CD4-positive, alpha-beta T cell treated with Interleukin-2 at 100 ng/mL for 4 hours (primary cell): Measurements from ENCODE around the gene ZNF638.

Source experiments
- DNase-seq: peaks from one replicate; pipeline ENCODE4 v3.0.0-alpha.2; 2020; ENCODE audit warnings: low spot score

The ZNF638 gene

DNA sequence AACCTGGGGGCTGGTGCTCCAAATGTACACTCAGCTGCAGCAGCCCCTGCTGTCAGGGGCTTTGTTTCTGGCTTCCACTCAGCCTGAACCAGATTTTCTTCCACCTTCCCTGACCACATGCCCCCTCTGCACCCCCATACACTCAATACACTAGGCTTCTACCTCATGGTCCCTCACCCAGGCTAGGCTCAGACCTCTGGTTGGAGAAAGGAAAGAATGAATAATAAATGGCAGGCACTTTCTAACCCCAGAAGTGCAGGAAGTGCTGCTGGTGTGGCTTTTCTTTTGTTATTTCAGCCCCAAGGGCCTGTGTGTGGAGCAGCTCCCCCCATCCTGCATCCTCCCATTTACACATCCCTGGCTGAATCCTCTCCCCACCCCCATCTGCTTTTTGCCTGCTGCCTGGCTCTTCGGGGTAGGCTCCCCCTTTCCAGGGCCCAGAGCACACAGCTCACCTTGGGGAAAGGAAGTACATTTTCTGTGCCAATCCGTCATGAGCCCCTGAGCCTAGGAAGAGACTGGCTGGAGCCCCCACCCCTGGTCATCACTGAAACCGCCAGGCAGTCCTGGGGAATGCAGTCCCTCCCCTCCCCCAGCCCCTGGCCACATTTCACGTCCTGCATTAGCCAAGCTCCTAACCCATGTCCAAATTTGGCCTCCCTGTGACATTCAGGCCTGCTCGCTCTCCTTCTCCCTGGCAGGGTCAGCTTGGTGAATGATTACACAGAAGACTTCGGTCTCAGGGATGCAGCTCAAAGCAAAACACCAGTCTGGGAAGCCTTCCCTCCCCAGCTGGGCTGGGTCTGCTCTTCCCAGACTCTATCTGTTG is 124.4 kb downstream of the ZNF638 start:
- no peak for DNase-seq

DNA sequence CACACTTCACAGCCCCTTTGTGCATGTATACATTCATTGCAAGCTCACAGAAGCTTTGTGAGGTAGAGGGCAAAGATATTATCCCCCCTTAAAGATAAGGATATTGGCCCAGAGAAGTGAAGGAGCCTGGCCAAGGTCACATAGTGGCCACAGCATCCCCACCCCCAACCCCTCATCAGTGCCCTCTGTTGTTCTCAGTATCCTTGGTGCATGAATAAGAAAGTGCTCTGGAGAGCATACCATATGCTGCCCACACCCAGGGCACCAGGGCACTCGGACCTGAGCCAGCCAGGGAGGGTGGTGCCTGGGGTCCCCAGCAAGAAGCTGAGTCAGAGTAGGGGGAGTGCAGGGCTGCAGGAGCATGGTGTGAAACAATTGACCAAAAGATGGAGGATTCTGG is 125.0 kb downstream of the ZNF638 start:
- no peak for DNase-seq

DNA sequence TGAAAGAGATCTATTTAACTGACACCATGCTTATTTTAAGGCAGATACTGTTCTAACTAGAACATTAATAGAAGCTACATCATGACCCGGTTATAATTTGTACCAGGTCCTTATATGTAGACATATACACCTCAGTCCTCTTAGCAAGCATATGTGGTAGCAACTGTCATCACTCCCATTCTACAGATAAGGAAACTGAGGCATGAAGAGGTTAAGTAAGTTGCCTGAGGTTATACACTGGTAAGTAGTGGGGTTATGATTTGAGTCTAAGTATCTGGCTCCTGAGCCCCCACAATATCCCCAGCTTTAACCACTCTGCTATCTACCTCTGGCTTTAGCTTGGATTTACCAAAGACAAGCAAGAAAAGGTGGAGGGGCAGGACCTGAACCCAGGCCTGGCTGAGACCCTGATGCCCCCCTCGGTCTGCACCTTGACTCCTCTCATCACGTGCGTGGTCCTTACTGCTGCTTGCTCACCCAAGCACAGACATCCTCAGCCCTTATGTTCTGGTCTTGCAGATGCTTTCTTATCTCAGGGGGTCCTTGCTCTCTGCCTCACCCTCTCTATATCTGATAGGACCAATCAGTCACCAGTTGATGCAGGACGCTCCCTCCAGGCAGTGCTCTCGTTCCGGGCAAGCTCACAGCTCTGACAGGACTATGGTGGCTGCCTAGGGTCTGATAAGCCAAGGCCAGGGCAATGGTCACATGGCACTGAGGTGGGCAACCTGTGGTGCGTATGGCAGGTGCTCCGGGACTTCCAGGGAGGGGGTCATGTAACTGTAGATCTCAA is 125.7 kb downstream of the ZNF638 start:
- no peak for DNase-seq

DNA sequence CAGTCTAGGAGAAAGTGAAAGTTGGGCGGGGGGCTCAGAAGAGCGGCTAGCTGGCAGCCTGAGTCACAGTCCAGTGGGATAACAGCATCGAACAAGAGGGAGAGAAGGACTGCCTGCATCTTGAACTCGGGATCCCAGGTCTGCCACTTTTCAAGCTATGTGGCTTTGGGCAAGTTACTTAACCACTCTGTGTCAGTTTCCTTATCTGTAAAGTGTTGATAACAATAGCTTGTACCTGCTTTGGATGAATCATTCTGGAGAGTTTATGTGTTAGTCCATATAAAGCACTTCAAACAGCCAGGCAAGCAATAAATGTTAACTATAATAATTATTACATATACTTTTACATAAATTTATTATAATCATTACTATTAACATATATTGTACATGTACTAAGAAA is 126.3 kb downstream of the ZNF638 start:
- DNase-seq, result no peak

DNA sequence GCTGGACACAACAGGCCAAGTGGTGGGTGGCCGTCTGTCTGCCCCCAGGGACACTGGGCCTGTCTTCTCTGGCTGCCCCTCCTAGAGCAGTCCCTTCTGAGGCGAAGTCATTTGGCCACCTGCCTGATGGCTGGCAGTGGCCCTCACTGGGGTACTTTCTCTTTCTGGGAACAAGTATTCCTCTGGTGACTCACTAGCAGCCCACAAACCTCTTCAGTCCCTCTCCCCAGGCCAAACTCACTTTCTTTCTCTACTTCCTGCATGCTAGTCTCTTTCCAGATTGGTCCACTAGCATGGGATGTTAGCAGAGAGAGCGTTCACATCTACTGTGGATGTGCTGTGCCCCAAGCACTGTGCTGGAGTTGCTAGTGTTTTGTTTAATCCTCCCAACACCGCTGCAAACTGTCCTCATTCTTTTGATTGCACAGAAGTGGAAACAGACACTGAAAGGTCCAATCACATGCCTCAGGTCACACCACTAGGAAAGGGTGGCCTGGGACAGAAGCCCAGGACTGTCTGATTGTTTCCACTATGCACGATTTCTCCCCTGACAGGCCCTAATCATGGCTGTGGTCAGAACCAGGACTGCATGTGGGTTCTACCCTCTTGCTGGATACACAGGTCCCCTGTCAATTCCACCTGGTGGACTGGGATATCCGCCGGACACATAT is 127.0 kb downstream of the ZNF638 start:
- DNase-seq, result no peak

- DNase-seq, result no peak
Measured at GRCh38 chr2:71459084-71459431, 127.5 kb downstream of the ZNF638 start.

GRCh38 chr2:71460056-71460455 is 128.5 kb downstream of the ZNF638 start:
- DNase-seq, result no peak

DNA sequence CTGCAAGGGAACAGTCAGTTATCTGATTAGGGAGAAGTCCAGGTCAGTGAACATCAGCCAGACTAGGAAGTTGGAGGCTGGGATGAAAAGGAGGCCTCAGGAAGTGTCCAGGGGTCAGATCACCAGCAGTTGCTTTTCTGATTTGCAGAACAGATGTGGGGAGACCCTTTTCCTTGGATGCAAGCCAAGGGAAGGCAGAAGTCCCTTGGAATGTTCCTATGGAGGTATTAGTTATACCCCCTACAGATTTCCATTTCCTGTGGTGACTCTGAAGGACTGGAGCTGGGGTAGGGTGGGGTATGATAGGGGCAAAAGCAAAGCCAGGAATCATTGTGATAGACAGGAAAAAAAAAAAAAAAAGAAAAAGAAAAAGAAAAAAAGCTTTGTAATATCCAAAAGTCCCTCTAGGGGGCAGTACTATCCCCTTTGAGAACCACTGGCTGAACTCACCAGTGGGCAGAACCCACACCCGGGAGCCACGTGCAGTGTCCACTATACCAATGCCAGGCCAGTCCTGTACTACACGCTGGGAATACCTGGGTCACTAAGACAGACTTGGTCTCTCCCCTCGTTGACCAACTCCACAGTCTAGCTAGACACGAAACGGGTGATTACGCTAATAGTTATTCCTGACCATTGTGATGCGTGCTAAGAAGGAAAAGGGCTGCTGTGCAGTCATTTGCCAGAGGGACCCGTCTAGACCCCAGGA is 129.2 kb downstream of the ZNF638 start:
- no peak for DNase-seq

- no peak for DNase-seq
Measured at GRCh38 chr2:71461304-71461671, 129.7 kb downstream of the ZNF638 start.

DNA sequence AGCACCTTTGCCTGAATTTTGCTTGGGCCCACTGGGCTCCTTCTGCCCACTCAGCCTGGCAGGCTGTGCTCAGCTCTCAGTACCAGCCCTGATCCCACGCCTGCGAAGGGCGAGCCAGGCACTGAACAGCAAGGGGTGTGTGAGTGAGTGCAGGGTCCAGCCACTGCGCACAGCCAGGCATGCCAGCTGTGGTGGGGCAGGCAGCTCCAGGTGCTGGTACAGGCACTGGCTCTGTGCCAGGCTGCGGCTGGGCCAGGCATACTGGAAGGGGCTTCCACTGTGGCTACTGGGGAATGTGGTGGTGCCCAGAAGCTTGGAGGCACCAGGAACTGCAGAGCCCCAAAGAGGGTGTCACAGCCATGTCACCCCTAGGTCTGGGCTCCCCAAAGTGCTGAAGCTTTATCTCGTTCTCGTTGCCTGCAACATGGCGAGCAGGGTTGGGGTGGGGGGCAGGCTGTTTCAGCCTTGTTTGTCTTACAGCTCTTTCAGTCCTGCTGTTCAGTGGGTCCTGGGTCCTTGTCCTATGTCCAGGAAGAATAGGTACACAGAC is 130.5 kb downstream of the ZNF638 start:
- no peak for DNase-seq

- no peak for DNase-seq
Measured at GRCh38 chr2:71462641-71463341, 131.2 kb downstream of the ZNF638 start.

GRCh38 chr2:71463342-71463654 is 131.7 kb downstream of the ZNF638 start:
- no peak for DNase-seq

DNA sequence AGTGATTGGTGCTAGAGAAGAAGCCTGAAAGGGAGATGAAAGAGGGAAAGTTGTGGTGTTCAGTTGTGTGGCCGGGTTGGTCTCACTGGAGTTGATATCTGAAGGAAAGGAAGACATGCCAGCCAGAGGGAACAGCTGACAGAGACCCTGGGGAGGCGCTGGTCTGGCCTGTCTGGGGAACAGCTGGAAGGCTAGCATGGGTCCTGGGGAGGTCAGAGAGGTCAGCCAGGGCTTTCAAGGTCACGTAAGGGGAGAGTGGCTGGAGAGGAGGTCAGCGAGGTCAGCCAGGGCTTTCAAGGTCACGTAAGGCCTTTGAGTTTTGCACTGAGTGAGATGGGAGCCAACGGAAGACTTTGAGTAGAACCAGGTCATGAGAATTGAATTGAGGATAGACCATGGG is 132.8 kb downstream of the ZNF638 start:
- DNase-seq, result no peak

DNA sequence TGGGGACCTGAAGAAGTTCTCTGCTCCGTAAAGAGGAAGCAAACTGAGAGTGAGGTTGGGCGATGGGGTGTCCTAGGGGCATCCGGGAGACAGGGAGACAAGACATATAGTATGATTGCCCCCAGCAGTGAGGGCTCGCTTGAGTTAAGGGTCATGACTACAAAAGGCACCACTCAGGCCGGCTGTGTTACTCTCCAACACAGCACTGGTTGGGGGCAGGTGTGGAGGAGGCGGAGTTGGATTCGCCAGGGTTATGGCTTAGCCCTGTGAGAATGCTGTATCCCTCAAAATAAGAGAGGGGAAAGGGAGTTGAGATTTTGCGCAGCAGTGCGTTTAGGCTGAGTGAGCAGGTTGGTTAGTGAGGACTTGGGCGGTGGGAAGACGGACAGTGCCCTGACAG is 133.8 kb downstream of the ZNF638 start:
- no peak for DNase-seq

GRCh38 chr2:71465961-71466300 is 134.3 kb downstream of the ZNF638 start:
- no peak for DNase-seq

- DNase-seq, result no peak
Measured at GRCh38 chr2:71466301-71467179, 135.0 kb downstream of the ZNF638 start.

GRCh38 chr2:71467180-71467815 is 135.7 kb downstream of the ZNF638 start:
- DNase-seq, result no peak

- no peak for DNase-seq
Measured at GRCh38 chr2:71468279-71469015, 136.9 kb downstream of the ZNF638 start.
